Hepatic stellate cell (primary cell): ENCODE measurements around the gene JPH3.
"Not testable (repeated sequence)": the region's sequence is repeated elsewhere in the genome, so short reads cannot be mapped to it uniquely, and the experiment has no call there.

ENCODE experiments used
- DNase-seq: peaks from one replicate; pipeline ENCODE4 v3.0.0; 2011; ENCODE audit warnings: low spot score

The JPH3 gene

GRCh38 chr16:87575027-87575804 lies 27.1 kb upstream of the JPH3 start:
- no peak for DNase-seq

- no peak for DNase-seq
These were observed 26.1 kb upstream of the JPH3 start for GRCh38 chr16:87576171-87576570.

GRCh38 chr16:87578142-87578930 lies 24.0 kb upstream of the JPH3 start:
- DNase-seq, result not testable (repeated sequence)

- DNase-seq, result no peak
These were observed 22.6 kb upstream of the JPH3 start for GRCh38 chr16:87579691-87580090.

GRCh38 chr16:87580855-87581261 lies 21.4 kb upstream of the JPH3 start:
- no peak for DNase-seq

- DNase-seq, result peak; percentile 99
These were observed 20.5 kb upstream of the JPH3 start for GRCh38 chr16:87581857-87582215.

- DNase-seq, result peak; percentile 70
These were observed 19.9 kb upstream of the JPH3 start for GRCh38 chr16:87582216-87582965.

GRCh38 chr16:87582966-87583325 lies 19.4 kb upstream of the JPH3 start:
- no peak for DNase-seq

- peak; percentile 79 for DNase-seq
These were observed 18.7 kb upstream of the JPH3 start for GRCh38 chr16:87583453-87584131.

GRCh38 chr16:87584271-87584670 lies 18.0 kb upstream of the JPH3 start:
- DNase-seq, result peak; percentile 72

- DNase-seq, result no peak
These were observed 17.3 kb upstream of the JPH3 start for GRCh38 chr16:87584975-87585374.

- no peak for DNase-seq
These were observed 16.7 kb upstream of the JPH3 start for GRCh38 chr16:87585442-87586200.

- no peak for DNase-seq
These were observed 16.0 kb upstream of the JPH3 start for GRCh38 chr16:87586201-87586782.

GRCh38 chr16:87587636-87588035 lies 14.7 kb upstream of the JPH3 start:
- DNase-seq, result no peak

GRCh38 chr16:87592018-87592712 lies 10.1 kb upstream of the JPH3 start:
- DNase-seq, result no peak

GRCh38 chr16:87593710-87594258 lies 8.5 kb upstream of the JPH3 start:
- no peak for DNase-seq

- no peak for DNase-seq
These were observed 6.6 kb upstream of the JPH3 start for GRCh38 chr16:87595712-87596111.

GRCh38 chr16:87597324-87597830 lies 4.9 kb upstream of the JPH3 start:
- DNase-seq, result no peak

- DNase-seq, result no peak
These were observed 3.9 kb upstream of the JPH3 start for GRCh38 chr16:87598431-87598830.

- DNase-seq, result no peak
These were observed 2.1 kb upstream of the JPH3 start for GRCh38 chr16:87600246-87600645.
